ENCODE data around the gene CAPN14.
"Not testable (repeated sequence)": the region's sequence is repeated elsewhere in the genome, so short reads cannot be mapped to it uniquely, and the experiment has no call there.

DNA sequence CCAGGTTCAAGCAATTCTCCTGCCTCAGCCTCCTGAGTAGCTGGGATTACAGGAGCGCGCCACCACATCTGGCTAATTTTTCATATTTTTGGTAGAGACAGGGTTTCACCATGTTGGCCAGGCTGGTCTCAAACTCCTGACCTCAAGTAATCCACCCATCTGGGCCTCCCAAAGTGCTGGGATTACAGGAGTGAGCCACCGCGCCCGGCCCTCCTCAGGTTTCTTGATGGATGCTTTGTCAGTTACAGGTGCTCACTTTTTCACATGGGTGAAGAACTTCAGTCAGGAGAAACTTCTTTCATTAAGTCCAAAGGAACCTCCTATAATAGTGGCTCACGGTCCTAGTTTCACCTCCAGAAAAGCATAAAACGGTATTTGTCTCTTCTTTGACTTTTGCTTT lies 33.3 kb downstream of the CAPN14 start:
- TF ChIP-seq, protein P1, sequence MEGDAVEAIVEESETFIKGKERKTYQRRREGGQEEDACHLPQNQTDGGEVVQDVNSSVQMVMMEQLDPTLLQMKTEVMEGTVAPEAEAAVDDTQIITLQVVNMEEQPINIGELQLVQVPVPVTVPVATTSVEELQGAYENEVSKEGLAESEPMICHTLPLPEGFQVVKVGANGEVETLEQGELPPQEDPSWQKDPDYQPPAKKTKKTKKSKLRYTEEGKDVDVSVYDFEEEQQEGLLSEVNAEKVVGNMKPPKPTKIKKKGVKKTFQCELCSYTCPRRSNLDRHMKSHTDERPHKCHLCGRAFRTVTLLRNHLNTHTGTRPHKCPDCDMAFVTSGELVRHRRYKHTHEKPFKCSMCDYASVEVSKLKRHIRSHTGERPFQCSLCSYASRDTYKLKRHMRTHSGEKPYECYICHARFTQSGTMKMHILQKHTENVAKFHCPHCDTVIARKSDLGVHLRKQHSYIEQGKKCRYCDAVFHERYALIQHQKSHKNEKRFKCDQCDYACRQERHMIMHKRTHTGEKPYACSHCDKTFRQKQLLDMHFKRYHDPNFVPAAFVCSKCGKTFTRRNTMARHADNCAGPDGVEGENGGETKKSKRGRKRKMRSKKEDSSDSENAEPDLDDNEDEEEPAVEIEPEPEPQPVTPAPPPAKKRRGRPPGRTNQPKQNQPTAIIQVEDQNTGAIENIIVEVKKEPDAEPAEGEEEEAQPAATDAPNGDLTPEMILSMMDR (IDR thresholded peaks at IDR 0.05), result not testable (repeated sequence)
- not testable (repeated sequence) for TF ChIP-seq POLR2A (IDR thresholded peaks at IDR 0.05)

Measured in uterus (tissue), 2 donors.